Measurements from ENCODE around the gene TLR9.

TLR9 gene

DNA sequence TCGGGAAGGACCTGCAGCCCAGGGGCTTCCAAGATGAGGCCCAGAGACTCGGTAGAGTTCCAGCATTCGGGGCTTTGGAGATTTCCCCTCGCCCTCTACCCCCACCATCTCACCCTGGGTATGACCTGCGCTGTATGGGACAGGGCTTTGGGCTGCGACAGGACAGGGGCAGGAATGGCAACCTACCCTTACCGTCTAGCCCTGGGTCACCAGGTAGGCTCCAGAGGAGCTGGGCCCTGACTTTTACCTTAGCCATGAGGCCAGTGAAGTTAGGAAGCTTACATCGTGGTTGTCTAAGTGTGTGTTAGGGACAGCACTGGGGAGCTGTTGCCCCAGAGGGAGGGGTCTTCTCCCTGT is 20.8 kb upstream of the TLR9 start:
- Histone ChIP-seq H3K4me1 (ENCODE audit: insufficient read depth, low read length) (peaks cover 17% of the 10 kb centered on the region), H3K4me3 (ENCODE audit: low read depth in 1 of 2, low read length in 2 of 2) (peak overlapping the region; percentile 9 to 76), H3K27ac (ENCODE audit: low read depth, low read length) (peak overlapping the region; percentile 92), H3K27me3 (ENCODE audit: control insufficient read depth in 1 of 2, insufficient read depth in 2 of 2, low read length in 2 of 2) (no peaks in the 10 kb centered on the region), H3K9ac (ENCODE audit: low read length) (peak overlapping the region; percentile 79), H3K36me3 (ENCODE audit: insufficient read depth, low read length) (peaks cover 23% of the 10 kb centered on the region), H3K9me3 (ENCODE audit: low read length) (no peaks in the 10 kb centered on the region)

DNA sequence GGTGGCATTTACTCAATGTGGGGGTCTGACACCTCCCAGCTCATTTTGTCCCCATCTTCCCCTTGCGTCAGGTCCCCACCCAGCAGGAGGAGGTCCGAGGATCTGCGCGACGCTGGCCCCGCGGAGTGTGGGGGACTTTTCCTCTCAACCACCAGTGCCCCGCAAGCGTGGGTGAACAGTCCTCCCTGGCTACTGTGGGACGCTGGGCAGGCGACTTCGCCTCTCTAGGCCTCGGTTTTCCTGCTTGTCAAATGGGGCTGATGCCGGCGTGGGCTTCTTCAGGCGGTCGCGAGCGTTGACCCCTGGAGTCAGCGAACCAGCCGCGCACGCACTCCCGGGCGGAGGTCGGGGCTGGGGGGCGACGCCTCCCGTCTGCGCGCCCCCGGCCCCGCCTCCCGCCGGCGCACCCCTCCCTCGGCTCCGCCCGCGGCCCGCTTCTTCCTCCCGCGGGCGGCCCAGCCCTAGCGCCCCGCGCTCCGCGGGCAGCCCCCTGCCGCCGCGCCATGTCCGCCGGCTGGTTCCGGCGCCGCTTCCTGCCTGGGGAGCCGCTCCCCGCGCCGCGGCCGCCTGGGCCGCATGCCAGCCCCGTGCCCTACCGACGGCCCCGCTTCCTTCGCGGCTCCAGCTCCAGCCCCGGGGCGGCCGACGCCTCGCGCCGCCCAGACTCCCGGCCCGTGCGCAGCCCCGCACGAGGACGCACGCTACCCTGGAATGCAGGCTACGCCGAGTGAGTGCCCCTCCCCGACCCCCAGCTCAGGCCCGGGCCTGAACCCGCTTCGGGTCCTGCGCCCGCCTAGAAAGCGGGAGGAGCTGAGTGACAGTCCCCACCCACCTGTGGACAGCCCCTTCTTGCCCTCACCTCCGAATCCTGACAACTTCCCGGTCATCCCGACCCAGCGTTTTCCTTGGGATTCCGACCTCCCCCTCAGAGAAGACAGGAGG is 20.1 kb upstream of the TLR9 start, which contains the start of gene PPM1M:
TSS of gene PPM1M (plus strand) at position 438 of the 942 bp plus-strand sequence. CDS start at position 504, 66 bp downstream.
- Histone ChIP-seq H3K9me3 (ENCODE audit: low read length) (no peaks in the 10 kb centered on the region), H3K36me3 (ENCODE audit: insufficient read depth, low read length) (peaks cover 17% of the 10 kb centered on the region), H3K27me3 (ENCODE audit: control insufficient read depth in 1 of 2, insufficient read depth in 2 of 2, low read length in 2 of 2) (no peaks in the 10 kb centered on the region), H3K9ac (ENCODE audit: low read length) (peak within 1 kb of the TSS; percentile 79), H3K27ac (ENCODE audit: low read depth, low read length) (peak within 1 kb of the TSS; percentile 92), H3K4me3 (ENCODE audit: low read depth in 1 of 2, low read length in 2 of 2) (peak within 1 kb of the TSS; percentile 62 to 76), H3K4me1 (ENCODE audit: insufficient read depth, low read length) (peaks cover 17% of the 10 kb centered on the region)

DNA sequence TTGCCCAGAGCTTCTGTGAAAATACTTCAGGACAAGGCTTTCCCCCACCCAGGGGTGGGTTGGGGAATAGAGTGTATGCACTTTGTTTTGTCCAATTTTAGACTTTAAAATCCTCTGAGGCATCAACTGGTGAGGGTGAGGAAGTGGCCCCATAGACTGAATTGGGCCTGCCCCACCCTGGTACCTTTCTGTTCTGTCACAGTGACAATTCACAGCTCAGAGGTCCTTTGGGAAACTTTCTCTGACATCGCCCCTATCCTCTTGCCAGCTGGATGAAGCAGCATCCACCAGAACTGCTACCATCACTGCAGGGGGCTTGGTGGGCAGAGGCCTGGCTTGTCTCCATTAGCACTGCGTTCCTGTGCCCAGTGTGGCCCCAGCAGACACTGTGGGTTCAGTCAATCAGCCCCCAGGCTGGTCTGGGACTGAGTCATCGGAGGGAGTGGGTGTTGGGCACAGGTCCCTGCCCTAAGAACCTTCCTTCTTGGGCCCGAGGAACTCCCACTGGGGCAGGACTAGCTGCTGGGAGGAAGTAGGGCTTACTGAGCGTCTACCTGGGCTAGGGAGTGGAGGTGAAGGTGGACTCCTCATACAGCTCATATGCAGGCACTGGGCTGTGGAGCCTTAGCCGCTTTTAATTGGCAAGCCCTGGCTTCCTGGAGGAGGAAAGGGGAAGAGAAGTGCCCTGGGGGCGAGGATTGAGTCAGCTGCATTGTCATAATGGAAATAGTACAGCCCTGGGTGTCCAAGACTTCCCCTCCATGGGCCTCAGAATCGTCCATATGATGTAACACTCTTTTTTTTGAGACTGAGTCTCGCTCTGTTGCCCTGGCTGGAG is 18.6 kb upstream of the TLR9 start:
- H3K4me3 ChIP-seq (ENCODE audit: low read depth in 1 of 2, low read length in 2 of 2): no peak overlapping the region
- no peak overlapping the region for H3K27ac ChIP-seq (ENCODE audit: low read depth, low read length)
- peaks cover 25% of the 10 kb centered on the region for H3K4me1 ChIP-seq (ENCODE audit: insufficient read depth, low read length)
- H3K9me3 ChIP-seq (ENCODE audit: low read length): no peaks in the 10 kb centered on the region
- no peaks in the 10 kb centered on the region for H3K27me3 ChIP-seq (ENCODE audit: control insufficient read depth in 1 of 2, insufficient read depth in 2 of 2, low read length in 2 of 2)
- H3K36me3 ChIP-seq (ENCODE audit: insufficient read depth, low read length): peaks cover 10% of the 10 kb centered on the region
- H3K9ac ChIP-seq (ENCODE audit: low read length): no peak overlapping the region

DNA sequence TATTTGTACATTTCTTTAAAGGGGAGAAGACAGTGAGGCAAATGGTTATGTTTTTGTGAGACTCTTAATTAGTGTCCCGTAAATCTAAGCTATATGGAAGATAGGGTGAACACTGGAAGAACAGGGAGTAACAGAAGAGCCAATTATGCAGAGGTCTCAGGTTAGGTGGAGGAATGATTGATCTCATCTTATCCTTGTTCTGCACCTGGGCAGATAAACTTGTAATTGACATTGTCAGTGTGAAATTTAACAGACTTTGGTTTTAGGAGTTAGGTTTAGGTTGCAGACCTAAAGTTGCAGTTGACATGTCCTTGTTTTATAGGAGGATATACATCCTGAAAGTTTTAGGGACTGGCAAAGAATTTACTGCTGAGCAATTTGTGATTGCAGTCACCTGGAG is 16.6 kb upstream of the TLR9 start:
- Histone ChIP-seq H3K9me3 (ENCODE audit: low read length) (no peaks in the 10 kb centered on the region), H3K36me3 (ENCODE audit: insufficient read depth, low read length) (no peaks in the 10 kb centered on the region), H3K4me3 (ENCODE audit: low read depth in 1 of 2, low read length in 2 of 2) (no peak overlapping the region), H3K4me1 (ENCODE audit: insufficient read depth, low read length) (peaks cover 37% of the 10 kb centered on the region), H3K27me3 (ENCODE audit: control insufficient read depth in 1 of 2, insufficient read depth in 2 of 2, low read length in 2 of 2) (no peaks in the 10 kb centered on the region), H3K9ac (ENCODE audit: low read length) (no peak overlapping the region), H3K27ac (ENCODE audit: low read depth, low read length) (no peak overlapping the region)

DNA sequence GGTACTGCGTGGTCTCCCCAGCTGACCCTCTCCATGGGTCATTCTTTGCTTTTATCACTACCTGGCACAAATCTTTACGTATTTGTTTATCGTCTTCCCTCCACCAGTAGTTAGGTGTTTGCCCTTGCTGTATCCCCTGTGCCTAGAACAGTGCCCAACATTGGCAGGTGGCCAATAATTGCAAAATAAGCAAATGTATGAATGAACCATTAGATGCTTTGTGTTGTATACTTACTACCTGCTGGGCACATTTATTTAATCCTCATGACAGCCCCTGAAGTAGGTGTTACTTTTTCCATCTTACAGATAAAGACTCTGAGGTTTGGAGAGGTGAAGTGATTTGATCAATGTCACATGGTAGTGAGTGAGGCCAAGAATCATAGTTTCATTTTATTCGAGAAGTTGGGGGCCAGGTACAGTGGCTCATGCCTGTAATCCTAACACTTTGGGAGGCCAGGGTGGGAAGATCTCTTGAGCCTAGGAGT is 15.5 kb upstream of the TLR9 start:
- Histone ChIP-seq H3K4me3 (ENCODE audit: low read depth in 1 of 2, low read length in 2 of 2) (no peak overlapping the region), H3K4me1 (ENCODE audit: insufficient read depth, low read length) (peaks cover 39% of the 10 kb centered on the region), H3K9me3 (ENCODE audit: low read length) (no peaks in the 10 kb centered on the region), H3K27me3 (ENCODE audit: control insufficient read depth in 1 of 2, insufficient read depth in 2 of 2, low read length in 2 of 2) (no peaks in the 10 kb centered on the region), H3K27ac (ENCODE audit: low read depth, low read length) (no peak overlapping the region), H3K36me3 (ENCODE audit: insufficient read depth, low read length) (no peaks in the 10 kb centered on the region), H3K9ac (ENCODE audit: low read length) (no peak overlapping the region)

DNA sequence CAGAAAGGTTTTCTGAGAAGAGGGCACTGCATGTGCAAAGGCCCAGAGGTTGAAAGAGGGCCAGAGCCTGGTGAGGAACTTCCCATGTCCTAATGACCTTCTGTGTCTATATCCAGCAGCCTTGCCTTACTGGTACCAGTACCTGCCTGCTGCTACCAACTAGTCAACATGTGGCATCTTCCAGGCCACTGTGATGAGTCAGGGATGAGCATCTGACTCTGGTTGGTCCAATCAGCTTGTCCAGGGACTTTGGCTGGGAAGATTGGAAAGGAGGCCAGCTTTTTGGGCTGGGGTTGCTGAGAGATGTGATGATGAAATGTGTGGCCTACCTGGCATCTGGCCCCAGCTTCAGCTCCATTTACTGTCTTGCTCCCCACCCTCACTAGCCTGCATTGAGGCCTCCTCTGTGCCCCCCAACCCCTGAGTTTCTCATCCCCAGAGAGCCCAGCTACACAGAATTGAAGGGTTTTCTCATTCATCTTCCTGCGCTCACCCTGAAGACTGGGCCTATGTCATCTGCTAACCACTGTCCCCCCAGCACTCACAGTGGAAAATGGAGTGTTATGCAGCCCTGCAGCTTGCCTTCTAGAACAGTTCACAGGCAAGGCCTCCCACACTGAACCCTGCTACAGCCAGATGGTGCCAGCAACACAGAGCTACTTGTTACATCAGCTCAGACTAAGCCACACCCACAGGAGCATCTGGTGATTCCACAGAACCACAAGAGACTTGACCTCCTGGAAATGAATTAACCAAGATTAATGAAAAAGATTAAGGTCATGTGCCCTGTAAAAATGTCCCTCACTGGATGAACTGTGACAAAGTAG is 14.8 kb upstream of the TLR9 start:
- Histone ChIP-seq H3K27me3 (ENCODE audit: control insufficient read depth in 1 of 2, insufficient read depth in 2 of 2, low read length in 2 of 2) (no peaks in the 10 kb centered on the region), H3K36me3 (ENCODE audit: insufficient read depth, low read length) (peaks cover 4% of the 10 kb centered on the region), H3K9me3 (ENCODE audit: low read length) (no peaks in the 10 kb centered on the region), H3K4me1 (ENCODE audit: insufficient read depth, low read length) (peaks cover 44% of the 10 kb centered on the region), H3K27ac (ENCODE audit: low read depth, low read length) (peak overlapping the region; percentile 99), H3K9ac (ENCODE audit: low read length) (no peak overlapping the region), H3K4me3 (ENCODE audit: low read depth in 1 of 2, low read length in 2 of 2) (no peak overlapping the region)

DNA sequence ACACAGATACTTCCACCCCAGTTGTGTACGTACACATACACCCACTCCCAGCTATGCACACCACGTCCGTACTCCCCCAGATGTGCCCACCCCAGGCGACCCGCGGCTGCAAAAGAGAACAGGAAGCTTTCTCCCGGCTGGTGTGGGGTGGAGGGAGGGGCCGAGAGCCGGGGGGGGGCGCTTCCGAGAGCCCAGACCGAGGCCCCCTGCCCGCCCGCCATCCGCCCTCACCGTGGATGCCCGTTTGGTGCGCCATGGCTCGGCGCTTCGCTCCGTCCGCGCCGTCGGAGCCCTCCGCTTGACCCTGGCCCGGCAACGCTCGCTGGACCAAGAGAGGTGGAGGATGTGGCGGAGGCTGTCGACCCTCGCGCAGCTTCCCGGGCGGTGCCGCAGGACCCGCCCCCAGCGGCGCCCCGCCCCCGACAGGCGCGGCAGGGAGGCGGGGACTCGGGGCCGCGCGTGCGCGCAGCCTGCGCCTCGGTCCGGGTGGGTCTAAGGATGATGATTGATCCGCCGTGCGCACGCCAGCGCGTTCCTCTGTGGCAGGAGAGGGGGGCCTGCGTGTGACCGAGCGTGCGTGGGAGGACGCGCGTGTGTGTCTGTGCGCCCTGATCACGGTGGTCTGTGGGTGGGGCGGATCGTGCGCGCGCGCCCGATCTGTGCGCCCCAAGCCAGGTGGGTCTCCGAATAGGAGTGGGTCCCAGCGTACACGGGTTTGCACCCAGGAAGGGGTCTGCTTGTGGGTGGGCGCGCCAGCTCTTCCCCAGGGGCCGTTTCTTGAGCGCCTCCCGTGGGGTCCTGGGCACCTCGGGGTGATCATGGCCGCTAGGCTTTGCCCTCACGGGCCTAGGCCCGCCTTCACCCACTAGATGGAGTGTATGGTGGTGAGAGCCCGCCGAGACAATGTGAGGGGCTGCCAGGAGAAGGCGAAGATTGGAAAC is 13.6 kb upstream of the TLR9 start, which contains the start of gene TWF2:
TSS of gene TWF2 (minus strand) at position 398 of the 941 bp plus-strand sequence. CDS start at position 256, 142 bp downstream.
- peaks cover 51% of the 10 kb centered on the region for H3K4me1 ChIP-seq (ENCODE audit: insufficient read depth, low read length)
- peak within 1 kb of the TSS; percentile 63 for H3K9ac ChIP-seq (ENCODE audit: low read length)
- peak within 1 kb of the TSS; percentile 47 to 98 for H3K4me3 ChIP-seq (ENCODE audit: low read depth in 1 of 2, low read length in 2 of 2)
- H3K9me3 ChIP-seq (ENCODE audit: low read length): no peaks in the 10 kb centered on the region
- peaks cover 15% of the 10 kb centered on the region for H3K36me3 ChIP-seq (ENCODE audit: insufficient read depth, low read length)
- H3K27me3 ChIP-seq (ENCODE audit: control insufficient read depth in 1 of 2, insufficient read depth in 2 of 2, low read length in 2 of 2): no peaks in the 10 kb centered on the region
- peak within 1 kb of the TSS; percentile 99 for H3K27ac ChIP-seq (ENCODE audit: low read depth, low read length)

DNA sequence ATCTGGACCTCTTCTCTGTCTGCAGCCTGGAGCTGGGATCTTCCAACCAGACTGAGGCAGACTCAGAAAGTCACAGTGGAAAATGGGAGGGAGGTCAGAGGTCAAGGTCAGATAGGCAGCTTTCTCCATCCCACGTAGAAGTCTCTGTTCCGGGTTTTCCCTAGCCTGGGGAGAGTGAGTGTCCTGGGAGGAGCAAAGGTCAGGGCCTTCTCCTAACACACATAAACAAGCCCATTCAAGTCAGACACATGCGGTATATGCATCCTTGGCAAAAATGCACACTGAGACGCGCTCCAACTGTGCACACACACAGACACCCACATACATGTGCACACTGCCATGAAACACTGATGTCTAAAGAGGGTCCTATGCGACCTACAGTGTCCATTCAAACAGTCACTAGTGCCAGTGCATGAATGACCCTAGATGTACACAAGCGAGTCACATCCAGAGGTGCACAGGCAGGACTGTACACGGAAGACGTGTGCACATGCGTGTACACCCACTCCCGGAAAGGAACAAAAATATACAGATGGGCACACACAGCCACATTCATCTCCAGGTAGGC is 12.8 kb upstream of the TLR9 start:
- peak overlapping the region; percentile 63 for H3K9ac ChIP-seq (ENCODE audit: low read length)
- H3K27ac ChIP-seq (ENCODE audit: low read depth, low read length): peak overlapping the region; percentile 99
- H3K9me3 ChIP-seq (ENCODE audit: low read length): no peaks in the 10 kb centered on the region
- no peaks in the 10 kb centered on the region for H3K27me3 ChIP-seq (ENCODE audit: control insufficient read depth in 1 of 2, insufficient read depth in 2 of 2, low read length in 2 of 2)
- H3K4me1 ChIP-seq (ENCODE audit: insufficient read depth, low read length): peaks cover 53% of the 10 kb centered on the region
- H3K36me3 ChIP-seq (ENCODE audit: insufficient read depth, low read length): peaks cover 15% of the 10 kb centered on the region
- H3K4me3 ChIP-seq (ENCODE audit: low read depth in 1 of 2, low read length in 2 of 2): peak overlapping the region; percentile 47 to 98

DNA sequence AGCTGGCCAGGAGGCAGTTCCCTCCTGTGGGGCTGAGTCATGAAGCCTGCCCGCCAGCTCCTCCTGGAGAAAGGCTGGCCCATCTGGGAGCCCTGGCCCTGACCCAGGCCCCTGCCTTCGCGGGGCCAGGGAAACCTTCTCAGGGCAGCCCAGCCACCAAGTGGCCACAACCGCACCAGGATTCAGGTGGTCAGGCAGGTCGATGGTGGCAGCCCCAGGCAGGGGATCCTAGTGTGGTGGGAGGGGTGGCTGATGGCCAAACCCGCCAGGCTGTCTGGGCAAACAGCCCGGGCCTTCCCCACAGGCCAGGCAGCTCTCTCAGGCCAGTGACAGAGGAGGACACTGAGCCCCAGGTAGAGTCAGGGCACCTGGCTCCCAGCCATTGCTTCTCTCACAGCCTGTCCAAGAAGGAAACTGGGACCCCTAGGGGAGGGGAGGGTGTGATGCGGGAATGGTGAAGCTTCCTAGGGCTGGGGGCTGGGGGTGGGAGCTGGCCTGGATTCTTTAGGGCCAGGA is 12.3 kb upstream of the TLR9 start:
- peak overlapping the region; percentile 63 for H3K9ac ChIP-seq (ENCODE audit: low read length)
- H3K4me3 ChIP-seq (ENCODE audit: low read depth in 1 of 2, low read length in 2 of 2): peak overlapping the region; percentile 47 to 98
- no peaks in the 10 kb centered on the region for H3K27me3 ChIP-seq (ENCODE audit: control insufficient read depth in 1 of 2, insufficient read depth in 2 of 2, low read length in 2 of 2)
- peaks cover 53% of the 10 kb centered on the region for H3K4me1 ChIP-seq (ENCODE audit: insufficient read depth, low read length)
- H3K27ac ChIP-seq (ENCODE audit: low read depth, low read length): peak overlapping the region; percentile 99
- peaks cover 15% of the 10 kb centered on the region for H3K36me3 ChIP-seq (ENCODE audit: insufficient read depth, low read length)
- H3K9me3 ChIP-seq (ENCODE audit: low read length): no peaks in the 10 kb centered on the region

Data from muscle layer of colon (tissue), 2 donors.